ENCODE measurements around the gene ARHGAP30.

The ARHGAP30 gene

GRCh38 chr1:161089938-161090337 lies 20.2 kb upstream of the ARHGAP30 start:
- no peak for DNase-seq (ENCODE audit: low read depth in 3 of 3)

GRCh38 chr1:161089251-161089924 lies 19.7 kb upstream of the ARHGAP30 start, which contains the start of gene NECTIN4:
NECTIN4 (minus strand) TSS chr1:161089558; CDS start chr1:161089296, 262 bp downstream.
- DNase-seq (ENCODE audit: low read depth in 3 of 3), result no peak

GRCh38 chr1:161088587-161089110 lies 19.0 kb upstream of the ARHGAP30 start:
- no peak for DNase-seq (ENCODE audit: low read depth in 3 of 3)

DNA sequence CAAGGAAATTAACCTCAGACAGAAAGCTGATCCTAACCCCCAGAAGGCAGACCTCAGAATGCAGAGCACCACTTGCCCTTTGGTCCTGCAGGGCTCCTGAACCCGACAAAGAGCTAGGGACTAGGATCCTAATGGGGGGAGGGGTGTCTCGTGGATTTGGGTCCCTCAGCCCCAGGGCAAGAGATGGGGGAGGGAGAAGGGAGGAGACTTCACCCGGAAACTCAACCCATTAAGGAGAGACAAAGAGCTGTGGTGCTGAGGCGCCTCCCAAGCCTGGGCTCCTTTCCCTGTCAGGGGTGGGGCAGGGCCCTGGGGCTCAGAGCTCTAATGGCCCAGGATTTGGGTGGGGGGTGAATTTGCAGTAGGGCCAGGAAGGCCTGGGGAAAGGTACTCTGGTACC lies 16.8 kb upstream of the ARHGAP30 start:
- DNase-seq (ENCODE audit: low read depth in 3 of 3), result no peak

DNA sequence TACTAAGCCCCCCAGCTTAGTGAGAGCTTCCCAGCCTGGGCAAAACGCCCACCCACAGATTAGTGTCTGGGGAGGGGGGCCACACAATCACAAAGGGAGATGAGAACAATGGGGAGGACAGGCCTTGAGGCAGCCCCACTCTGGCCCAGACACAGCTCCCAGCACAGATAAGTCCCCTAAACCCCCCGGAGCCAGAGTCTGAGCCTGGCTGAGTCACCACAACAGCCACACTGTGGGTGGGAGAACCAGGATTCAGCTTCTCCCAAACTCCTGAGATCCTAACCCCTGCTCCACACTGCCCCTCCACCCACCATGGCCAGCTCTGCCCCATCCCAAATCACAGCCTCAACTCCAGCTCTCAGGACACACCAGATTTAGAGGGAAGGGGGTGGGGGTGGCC lies 15.5 kb upstream of the ARHGAP30 start:
- DNase-seq (ENCODE audit: low read depth in 3 of 3), result no peak

DNA sequence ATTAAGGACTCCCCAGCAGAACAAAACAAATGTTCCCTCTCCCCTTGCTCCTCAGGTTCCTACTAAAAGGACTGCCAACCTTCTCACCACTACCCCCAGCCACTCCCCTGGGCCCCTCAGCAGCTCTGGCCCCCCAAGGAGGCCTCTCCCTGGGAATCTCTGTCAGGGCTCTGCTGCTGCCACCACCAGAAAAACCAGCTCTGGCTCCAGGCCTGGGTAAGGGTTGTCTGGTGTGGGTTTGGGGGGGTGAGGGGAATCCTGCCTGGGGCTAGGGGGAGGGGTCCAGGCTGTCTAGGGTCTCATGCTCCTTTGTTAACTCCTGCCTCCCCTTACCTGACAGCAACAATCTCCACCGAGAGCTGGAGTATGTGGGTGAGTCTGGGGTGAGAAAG lies 14.9 kb upstream of the ARHGAP30 start:
- DNase-seq (ENCODE audit: low read depth in 3 of 3), result no peak

- no peak for DNase-seq (ENCODE audit: low read depth in 3 of 3)
Observed at GRCh38 chr1:161083748-161084596, 14.3 kb upstream of the ARHGAP30 start.

DNA sequence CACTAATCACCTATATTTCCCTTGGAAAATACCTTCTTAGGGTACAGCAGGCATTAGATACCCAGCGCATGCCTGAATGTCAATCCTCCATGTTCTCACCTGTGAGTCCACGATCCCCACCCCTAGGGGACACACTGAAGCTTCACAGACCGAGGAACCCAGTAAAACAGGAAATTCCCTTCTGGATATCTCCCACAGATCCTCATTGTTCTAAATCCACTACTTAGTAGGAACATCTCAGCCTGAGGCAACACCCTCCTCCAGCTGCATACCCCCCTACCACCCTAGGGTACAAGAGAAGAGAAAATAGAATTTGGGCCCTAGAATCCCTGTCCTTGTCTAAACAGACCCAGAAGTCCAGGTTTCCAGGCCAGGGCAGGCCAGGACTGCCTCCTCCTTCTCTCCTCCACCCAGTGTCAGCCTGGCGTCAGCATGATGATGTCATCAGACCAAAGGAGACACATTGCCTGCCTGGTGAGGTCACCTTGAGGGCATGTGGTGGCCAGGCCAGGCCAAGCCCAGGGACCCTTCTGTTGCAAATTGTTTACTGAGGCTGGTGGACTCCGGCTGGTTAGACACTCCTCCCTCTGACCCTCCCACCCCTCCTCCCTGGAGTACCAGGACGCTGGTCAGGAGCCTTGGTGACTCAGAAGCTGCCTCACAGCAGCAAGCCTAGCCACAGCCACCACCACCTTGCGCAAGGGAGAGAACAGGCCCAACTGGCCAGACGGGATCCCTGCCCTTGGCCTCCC lies 13.5 kb upstream of the ARHGAP30 start:
- no peak for DNase-seq (ENCODE audit: low read depth in 3 of 3)

GRCh38 chr1:161082483-161082882 lies 12.8 kb upstream of the ARHGAP30 start:
- DNase-seq (ENCODE audit: low read depth in 3 of 3), result no peak

DNA sequence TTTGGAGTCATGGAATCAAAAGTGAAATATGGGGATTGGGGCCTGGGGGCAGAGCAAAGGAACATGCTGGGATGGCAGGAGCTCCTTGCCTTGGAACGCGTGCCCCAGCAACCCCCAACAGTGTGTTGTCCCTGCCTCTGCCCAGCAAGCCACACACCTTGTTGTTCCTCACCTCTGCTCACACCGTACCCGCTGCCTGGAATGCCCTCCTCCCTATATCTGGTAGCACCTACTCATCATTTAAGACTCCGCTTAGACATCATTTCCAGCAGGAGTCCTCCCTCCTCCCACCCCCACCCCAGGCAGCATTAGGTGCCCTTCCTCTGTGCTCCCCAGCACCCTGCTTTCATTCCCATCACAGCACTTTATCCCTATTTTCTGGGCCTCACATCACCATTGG lies 11.8 kb upstream of the ARHGAP30 start:
- no peak for DNase-seq (ENCODE audit: low read depth in 3 of 3)

DNA sequence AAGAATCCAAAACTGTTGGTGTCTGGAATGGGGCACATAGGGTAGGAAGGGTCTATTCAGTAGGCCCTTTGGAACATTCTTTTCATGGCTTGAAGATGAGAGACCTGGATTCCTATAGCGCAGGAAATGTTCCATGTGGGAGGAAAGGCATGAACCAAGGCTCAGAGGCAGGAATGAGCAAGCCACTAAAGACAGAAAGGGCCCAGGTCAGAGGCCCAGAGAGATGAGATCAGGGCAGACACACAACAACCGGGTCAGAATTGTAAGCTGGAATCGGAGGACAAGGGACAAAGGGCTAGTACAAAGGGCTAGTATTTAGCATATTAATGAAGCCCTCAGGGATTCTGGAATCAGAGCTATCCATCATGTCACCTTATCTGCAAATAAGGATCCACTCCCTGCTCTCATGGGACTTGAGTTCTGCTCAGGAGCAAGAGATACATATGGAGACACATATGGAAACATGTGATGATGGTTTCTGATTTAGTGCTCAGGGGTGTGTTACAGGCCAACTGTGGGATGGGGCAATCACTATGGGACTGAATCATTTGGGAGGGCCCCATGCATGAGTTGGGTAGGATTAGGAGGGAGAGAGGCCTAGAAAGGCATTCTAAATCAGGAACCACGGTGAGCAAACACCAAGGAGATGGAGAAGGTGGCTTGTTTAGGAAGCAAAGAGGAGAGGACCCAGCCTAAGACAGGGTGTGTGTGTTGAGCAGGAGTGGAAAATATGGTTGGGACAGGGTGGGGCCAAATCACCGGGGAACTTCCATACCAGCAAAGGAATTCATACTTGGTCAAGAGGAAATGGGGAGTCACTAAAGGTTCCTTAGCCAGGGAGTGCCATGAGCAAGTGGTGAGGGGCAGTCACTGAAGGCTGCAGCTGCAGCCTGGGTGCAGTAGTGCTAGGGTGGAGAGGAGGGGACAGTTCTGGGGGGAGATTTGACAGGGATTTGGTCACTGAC lies 11.0 kb upstream of the ARHGAP30 start:
- no peak for DNase-seq (ENCODE audit: low read depth in 3 of 3)

DNA sequence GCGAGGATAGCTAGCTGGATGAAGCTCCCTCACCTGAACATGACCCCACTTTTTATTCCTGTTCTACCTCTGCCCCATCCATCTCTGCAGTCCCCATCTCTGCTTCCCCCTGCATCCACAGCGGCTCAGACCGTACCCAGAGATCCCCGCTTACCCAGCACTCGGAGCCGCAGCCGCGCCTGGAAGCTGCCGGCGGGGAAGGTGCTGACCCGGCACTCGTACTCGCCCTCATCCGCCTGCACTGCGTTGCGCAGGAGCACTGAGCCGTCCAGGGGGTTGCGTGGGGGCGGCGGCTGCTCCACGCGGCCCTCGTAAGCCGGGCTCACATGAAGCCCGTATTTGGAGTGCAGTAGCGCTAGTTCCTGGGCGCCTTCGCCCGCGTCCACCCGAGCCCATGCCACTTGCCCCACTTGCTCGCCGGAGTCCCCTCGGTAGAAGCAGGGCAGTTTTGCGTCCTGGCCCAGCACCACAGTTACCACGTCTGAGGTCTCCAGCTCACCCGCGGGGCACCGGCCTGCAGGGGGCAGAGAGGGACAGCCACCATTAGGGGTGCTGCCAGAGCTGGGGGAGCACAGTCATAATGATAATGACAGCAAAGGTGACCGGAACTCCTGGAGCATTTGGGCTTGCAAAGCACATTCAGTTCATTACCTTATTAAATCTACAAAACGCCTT lies 9.9 kb upstream of the ARHGAP30 start:
- DNase-seq (ENCODE audit: low read depth in 3 of 3), result no peak

GRCh38 chr1:161077426-161077825 lies 7.7 kb upstream of the ARHGAP30 start:
- DNase-seq (ENCODE audit: low read depth in 3 of 3), result no peak

DNA sequence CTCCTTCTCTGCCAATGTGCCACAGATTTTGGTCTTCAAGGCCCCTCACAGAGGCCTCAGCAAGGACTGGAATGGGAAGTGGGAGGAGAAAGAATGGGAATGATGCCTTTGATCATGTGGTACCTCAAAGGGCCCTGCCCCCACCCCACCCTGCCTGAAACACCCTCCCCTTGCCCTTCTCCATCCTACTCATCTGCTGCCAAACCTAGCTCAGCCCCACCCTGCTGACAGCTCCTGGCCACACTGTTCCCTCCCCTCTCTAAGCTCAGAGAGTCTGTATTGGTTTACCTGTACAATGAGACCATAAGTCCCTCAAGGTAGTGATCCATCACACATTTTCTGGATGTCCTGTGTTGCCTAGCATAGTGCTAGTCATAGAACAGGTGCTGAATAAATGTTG lies 6.7 kb upstream of the ARHGAP30 start:
- DNase-seq (ENCODE audit: low read depth in 3 of 3), result no peak

DNA sequence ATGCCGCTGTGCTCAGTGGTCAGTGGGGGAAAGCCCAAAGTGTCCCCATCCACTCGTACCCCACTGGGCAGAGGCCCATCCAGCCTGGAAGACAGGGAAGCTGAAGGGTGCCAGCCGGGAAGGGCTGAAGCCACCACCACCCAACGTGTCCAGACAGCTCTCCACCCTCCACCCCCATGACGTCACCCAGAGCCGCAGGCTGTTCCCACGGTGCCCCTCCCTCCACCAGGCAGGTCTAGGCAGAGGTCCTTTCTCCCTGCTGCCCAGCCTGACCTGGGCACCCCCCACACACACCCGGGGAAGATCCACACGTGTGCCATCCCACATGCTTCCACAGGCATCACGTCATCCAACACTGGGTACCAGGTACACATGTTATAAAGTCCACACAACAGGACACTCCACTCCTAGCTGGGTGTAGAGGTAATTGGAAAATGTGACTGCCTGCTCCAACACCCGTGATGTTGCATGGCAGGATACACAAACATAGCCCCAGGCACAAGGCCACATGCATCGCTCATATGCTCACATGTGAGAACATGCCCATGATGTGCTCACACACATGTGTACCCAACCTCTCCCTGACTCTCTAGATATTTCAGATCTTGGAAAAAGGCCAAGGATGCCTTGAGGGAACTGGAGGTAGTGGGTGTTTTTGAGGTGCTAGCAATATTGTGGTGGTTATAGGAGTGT lies 5.1 kb upstream of the ARHGAP30 start:
- no peak for DNase-seq (ENCODE audit: low read depth in 3 of 3)

- DNase-seq (ENCODE audit: low read depth in 3 of 3), result no peak
Observed at GRCh38 chr1:161073474-161074121, 3.9 kb upstream of the ARHGAP30 start.

- no peak for DNase-seq (ENCODE audit: low read depth in 3 of 3)
Observed at GRCh38 chr1:161072751-161073449, 3.2 kb upstream of the ARHGAP30 start.

- peak in 1 of 3 experiments; percentile 40 for DNase-seq (ENCODE audit: low read depth in 3 of 3)
Observed at GRCh38 chr1:161071886-161072371, 2.2 kb upstream of the ARHGAP30 start.

Measured in stimulated activated CD4-positive, alpha-beta T cell treated with anti-CD3 and anti-CD28 coated beads, TNF-alpha, amount 100 ng/mL, for 24 hours (primary cell).